ENCODE results near the gene SLCO4A1. TPM values are rescaled to one million over a fixed set of nuclear protein-coding genes. Genes with fewer than 3 reads are reported as not detected.
A peak's percentile ranks its signal among the peaks of the same experiment; 100 is the strongest.

SLCO4A1 gene
- total RNA-seq, 1 donor from 2014 or later = 3.6 TPM

DNA sequence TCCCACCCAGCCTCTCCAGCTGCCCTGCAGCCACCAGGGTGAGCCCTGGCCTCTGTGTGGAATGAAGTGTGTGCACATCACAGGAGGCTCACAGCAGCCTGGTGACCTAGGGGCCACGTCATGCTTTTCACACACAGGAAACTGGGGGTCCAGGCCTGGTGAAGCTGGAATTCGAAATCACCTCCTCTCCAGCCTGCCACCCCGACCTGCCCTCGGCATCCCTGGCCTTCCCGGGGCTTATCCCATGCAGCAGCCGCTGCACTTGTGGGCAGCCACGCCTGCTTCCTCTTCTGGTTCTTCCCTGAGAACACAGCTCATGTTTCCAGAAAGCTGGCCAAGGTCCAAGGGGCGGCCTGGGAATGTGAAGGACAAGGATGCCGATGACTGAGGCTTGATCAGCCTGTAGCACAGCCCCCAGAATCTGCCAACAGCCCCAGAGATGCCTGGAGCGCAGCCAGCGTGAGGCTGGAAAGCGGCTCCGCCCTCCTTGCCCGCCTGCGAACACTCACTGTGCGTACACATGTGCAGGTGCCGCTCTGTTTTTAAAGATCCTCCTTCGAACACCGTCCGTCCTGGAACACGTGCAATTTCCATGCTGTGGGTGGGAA is 62.1 kb downstream of the SLCO4A1 start:
- Mint-ChIP-seq H3K4me3 (ENCODE audit: low read depth) (no peak overlapping the region), H3K27me3 (peaks cover 55% of the 10 kb centered on the region), H3K36me3 (ENCODE audit: insufficient read depth) (no peaks in the 10 kb centered on the region), H3K9me3 (ENCODE audit: low read depth) (no peaks in the 10 kb centered on the region), H3K4me1 (ENCODE audit: low read depth) (no peaks in the 10 kb centered on the region), H3K27ac (no peak overlapping the region)
- DNase-seq (ENCODE audit: low spot score, unreplicated experiment) = no peak
- TF ChIP-seq, protein P1, sequence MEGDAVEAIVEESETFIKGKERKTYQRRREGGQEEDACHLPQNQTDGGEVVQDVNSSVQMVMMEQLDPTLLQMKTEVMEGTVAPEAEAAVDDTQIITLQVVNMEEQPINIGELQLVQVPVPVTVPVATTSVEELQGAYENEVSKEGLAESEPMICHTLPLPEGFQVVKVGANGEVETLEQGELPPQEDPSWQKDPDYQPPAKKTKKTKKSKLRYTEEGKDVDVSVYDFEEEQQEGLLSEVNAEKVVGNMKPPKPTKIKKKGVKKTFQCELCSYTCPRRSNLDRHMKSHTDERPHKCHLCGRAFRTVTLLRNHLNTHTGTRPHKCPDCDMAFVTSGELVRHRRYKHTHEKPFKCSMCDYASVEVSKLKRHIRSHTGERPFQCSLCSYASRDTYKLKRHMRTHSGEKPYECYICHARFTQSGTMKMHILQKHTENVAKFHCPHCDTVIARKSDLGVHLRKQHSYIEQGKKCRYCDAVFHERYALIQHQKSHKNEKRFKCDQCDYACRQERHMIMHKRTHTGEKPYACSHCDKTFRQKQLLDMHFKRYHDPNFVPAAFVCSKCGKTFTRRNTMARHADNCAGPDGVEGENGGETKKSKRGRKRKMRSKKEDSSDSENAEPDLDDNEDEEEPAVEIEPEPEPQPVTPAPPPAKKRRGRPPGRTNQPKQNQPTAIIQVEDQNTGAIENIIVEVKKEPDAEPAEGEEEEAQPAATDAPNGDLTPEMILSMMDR (IDR thresholded peaks at IDR 0.05; ENCODE audit: unreplicated experiment) = no peak

DNA sequence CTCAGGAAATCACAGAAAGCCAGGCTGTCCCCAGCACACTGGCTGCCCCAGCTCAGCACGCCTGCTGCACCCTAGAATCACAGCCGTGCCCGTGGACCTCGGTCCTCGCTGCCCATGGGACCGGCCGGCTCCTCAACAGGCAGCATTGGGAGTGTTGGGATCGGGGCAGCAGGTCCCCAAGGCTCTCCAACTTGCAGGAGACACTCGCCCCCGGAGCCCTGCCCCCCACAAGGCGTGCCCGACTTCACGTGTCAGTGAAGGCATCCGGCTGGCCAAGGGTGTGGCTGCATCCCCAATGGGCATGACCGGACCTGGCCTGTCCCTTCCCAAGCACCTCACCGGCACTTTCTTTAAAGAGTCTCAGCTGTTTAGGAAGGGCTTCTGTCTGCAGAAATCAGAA is 63.3 kb downstream of the SLCO4A1 start:
- Mint-ChIP-seq H3K9me3 (ENCODE audit: low read depth) (no peaks in the 10 kb centered on the region), H3K27me3 (peaks cover 64% of the 10 kb centered on the region), H3K4me1 (ENCODE audit: low read depth) (no peaks in the 10 kb centered on the region), H3K27ac (peak overlapping the region; percentile 41), H3K36me3 (ENCODE audit: insufficient read depth) (no peaks in the 10 kb centered on the region), H3K4me3 (ENCODE audit: low read depth) (no peak overlapping the region)
- TF ChIP-seq, protein P1 (IDR thresholded peaks at IDR 0.05; ENCODE audit: unreplicated experiment) = no peak
- no peak for DNase-seq (ENCODE audit: low spot score, unreplicated experiment)

DNA sequence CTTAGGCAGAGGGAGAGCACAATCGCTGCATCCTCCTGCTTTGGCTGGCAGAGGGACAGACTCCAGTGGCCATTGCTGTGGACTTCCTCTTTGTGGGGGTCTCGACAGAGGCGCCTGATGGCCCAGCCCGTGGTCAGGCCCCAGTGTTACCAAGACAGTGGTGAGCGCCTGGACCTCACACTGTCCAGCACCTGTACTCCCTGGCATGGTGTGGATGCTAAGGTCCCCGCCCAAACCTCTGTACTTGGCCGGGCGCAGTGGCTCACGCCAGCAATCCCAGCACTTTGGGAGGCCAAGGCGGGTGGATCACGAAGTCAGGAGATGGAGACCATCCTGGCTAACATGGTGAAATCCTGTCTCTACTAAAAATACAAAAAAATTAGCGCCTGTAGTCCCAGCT is 64.0 kb downstream of the SLCO4A1 start:
- no peaks in the 10 kb centered on the region for H3K9me3 Mint-ChIP-seq (ENCODE audit: low read depth)
- H3K4me3 Mint-ChIP-seq (ENCODE audit: low read depth) = no peak overlapping the region
- H3K4me1 Mint-ChIP-seq (ENCODE audit: low read depth) = no peaks in the 10 kb centered on the region
- peaks cover 62% of the 10 kb centered on the region for H3K27me3 Mint-ChIP-seq
- TF ChIP-seq, protein P1 (IDR thresholded peaks at IDR 0.05; ENCODE audit: unreplicated experiment) = no peak
- no peaks in the 10 kb centered on the region for H3K36me3 Mint-ChIP-seq (ENCODE audit: insufficient read depth)
- no peak overlapping the region for H3K27ac Mint-ChIP-seq
- no peak for DNase-seq (ENCODE audit: low spot score, unreplicated experiment)

DNA sequence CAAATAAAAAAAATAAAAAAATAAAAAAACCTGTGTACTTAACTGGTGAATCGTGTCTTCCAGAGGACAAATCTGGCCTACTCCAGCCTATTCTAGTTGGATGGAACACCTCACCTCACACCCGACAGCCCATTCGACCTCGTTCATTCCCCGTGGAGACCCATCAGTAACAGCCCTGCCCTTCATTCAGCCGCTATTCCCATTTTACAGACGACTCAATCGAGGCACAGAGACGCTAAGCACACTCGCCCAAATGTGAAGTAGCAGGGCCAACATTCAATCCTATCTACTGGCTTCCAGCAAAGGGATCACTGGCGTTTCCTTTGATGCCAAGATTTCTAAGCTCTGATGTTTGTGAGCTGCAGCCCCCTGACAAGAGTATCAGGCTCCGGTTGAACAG is 64.6 kb downstream of the SLCO4A1 start:
- TF ChIP-seq, protein P1 (IDR thresholded peaks at IDR 0.05; ENCODE audit: unreplicated experiment) = no peak
- Mint-ChIP-seq H3K9me3 (ENCODE audit: low read depth) (no peaks in the 10 kb centered on the region), H3K27me3 (peaks cover 65% of the 10 kb centered on the region)

DNA sequence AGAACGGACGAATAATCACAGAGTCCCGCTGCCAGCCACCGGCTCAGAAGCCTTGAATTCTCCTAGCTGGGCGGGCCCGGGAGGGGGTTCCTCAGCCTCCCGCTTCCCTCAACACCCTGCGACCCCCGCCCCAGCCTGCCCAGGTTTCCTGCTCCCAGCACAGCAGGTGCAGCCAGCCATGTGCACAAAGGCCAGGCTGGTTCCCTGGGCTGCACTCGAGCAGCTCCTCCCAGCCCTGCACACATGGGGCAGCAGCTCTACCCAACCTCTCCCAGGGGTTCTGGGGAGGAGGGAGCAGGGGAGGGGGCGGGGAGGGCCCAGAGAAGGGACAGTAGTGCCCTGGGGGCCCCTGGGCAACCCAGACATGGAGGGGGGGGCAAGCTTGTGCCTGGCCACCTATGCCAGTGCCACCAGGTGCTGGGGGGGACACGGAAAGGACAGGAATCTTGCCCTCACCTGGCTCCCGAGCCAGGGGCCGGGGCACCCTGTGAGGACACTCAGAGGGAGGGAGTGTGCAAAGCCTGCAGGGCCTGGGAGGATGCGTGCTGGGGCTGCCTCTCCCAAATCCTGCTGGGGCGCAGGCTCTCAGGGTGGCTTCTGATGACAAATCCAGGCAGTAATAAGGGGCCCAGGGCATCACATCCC is 65.1 kb downstream of the SLCO4A1 start:
- no peaks in the 10 kb centered on the region for H3K36me3 Mint-ChIP-seq (ENCODE audit: insufficient read depth)
- H3K27ac Mint-ChIP-seq = no peak overlapping the region
- DNase-seq (ENCODE audit: low spot score, unreplicated experiment) = no peak
- no peak overlapping the region for H3K4me3 Mint-ChIP-seq (ENCODE audit: low read depth)
- TF ChIP-seq, protein P1 (IDR thresholded peaks at IDR 0.05; ENCODE audit: unreplicated experiment) = no peak
- H3K9me3 Mint-ChIP-seq (ENCODE audit: low read depth) = no peaks in the 10 kb centered on the region
- no peaks in the 10 kb centered on the region for H3K4me1 Mint-ChIP-seq (ENCODE audit: low read depth)
- H3K27me3 Mint-ChIP-seq = peaks cover 69% of the 10 kb centered on the region

More for the DNA sequence above, 64.6 kb downstream of the SLCO4A1 start:
- H3K36me3 Mint-ChIP-seq (ENCODE audit: insufficient read depth) = no peaks in the 10 kb centered on the region
- DNase-seq (ENCODE audit: low spot score, unreplicated experiment) = no peak
- no peak overlapping the region for H3K27ac Mint-ChIP-seq
- no peaks in the 10 kb centered on the region for H3K4me1 Mint-ChIP-seq (ENCODE audit: low read depth)
- no peak overlapping the region for H3K4me3 Mint-ChIP-seq (ENCODE audit: low read depth)
